Measurements from ENCODE around the gene GRAMD2B.
"Not testable (repeated sequence)": the region's sequence is repeated elsewhere in the genome, so short reads cannot be mapped to it uniquely, and the experiment has no call there.

Gene GRAMD2B, protein sequence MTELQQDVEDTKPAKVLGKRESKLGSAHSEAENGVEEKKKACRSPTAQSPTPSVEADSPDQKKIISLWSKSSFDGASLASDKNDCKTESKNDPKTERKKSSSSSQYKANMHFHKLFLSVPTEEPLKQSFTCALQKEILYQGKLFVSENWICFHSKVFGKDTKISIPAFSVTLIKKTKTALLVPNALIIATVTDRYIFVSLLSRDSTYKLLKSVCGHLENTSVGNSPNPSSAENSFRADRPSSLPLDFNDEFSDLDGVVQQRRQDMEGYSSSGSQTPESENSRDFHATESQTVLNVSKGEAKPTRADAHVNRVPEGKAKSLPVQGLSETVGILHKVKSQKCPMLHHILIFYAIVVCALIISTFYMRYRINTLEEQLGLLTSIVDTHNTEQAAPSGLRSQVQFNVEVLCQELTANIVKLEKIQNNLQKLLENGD

DNA sequence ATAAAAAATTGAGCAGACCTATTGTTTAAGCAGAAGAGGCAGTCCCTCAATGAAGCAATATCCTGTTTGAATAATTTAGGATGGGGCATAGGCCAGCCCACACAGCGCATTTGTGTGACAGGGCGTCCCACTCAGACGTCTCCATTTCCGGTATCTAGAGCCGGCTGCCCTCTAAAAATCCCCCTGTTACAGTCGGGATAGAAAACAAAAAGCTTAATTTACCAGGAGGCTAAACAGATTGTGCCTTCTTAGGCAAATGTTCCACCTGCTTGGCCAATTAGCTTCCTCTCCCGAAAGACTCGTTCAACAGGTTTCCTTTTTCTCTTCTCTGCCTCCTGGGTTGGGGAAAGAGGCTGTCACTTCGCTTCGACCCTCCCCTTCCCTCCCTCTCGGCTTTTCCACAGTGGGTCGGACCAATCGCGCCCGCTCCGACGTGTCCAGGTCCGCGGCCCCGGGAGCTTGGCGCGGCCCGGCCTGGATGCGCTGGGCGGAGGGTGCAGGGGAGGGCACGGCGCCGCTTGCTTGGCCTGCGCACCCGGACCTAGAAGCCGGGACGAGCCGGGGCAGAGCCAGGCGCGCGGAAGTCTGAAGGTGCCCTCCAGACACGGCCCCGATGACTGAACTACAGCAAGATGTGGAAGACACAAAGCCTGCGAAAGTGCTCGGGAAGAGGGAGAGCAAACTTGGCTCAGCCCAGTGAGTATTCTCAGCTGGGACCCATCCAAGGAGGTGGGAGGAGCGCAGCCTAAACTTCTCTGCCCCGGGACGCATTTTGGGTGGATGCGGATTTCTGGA lies at the start of gene GRAMD2B:
Gene GRAMD2B (plus strand): TSS at position 416 of the 795 bp plus-strand sequence. CDS start 198 bp downstream, at position 614.
- H3K27ac ChIP-seq (ENCODE audit: low read length) = peak within 1 kb of the TSS; percentile 90
- no peaks in the 10 kb centered on the region for H3K27me3 ChIP-seq (ENCODE audit: low read depth, low read length)
- H3K9me3 ChIP-seq (ENCODE audit: control insufficient read depth in 1 of 2, low read length in 2 of 2) = no peaks in the 10 kb centered on the region
- peaks cover 0 to 7% of the 10 kb centered on the region in 2 donors for H3K36me3 ChIP-seq (ENCODE audit: control insufficient read depth in 1 of 2, insufficient read depth in 2 of 2, low read length in 2 of 2)
- peak within 1 kb of the TSS; percentile 73 to 80 for H3K4me3 ChIP-seq (ENCODE audit: low read depth in 1 of 2, low read length in 2 of 2)
- H3K4me1 ChIP-seq (ENCODE audit: control insufficient read depth in 1 of 2, insufficient read depth in 2 of 2, low read length in 2 of 2) = peaks cover 0 to 14% of the 10 kb centered on the region in 2 donors

DNA sequence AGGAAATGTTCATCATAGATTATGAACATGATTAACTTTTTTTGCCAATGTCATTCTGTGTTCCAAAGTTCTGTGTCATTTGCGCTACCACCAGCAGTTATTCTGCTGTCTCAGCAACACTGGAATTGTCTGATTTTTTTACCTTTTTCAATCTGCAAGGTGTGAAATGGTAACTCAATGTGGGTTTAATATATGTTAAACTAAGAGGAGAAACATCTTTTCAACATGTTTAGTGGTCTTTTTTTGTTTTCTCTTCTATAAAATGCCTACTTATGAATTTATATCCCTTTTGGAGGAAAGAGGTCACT lies 49.1 kb upstream of the GRAMD2B start:
- H3K27ac ChIP-seq (ENCODE audit: low read length) = no peak overlapping the region
- no peaks in the 10 kb centered on the region for H3K9me3 ChIP-seq (ENCODE audit: control insufficient read depth in 1 of 2, low read length in 2 of 2)
- H3K4me3 ChIP-seq (ENCODE audit: low read depth in 1 of 2, low read length in 2 of 2) = no peak overlapping the region
- no peaks in the 10 kb centered on the region for H3K4me1 ChIP-seq (ENCODE audit: control insufficient read depth in 1 of 2, insufficient read depth in 2 of 2, low read length in 2 of 2)
- no peaks in the 10 kb centered on the region for H3K27me3 ChIP-seq (ENCODE audit: low read depth, low read length)
- H3K36me3 ChIP-seq (ENCODE audit: control insufficient read depth in 1 of 2, insufficient read depth in 2 of 2, low read length in 2 of 2) = no peaks in the 10 kb centered on the region

DNA sequence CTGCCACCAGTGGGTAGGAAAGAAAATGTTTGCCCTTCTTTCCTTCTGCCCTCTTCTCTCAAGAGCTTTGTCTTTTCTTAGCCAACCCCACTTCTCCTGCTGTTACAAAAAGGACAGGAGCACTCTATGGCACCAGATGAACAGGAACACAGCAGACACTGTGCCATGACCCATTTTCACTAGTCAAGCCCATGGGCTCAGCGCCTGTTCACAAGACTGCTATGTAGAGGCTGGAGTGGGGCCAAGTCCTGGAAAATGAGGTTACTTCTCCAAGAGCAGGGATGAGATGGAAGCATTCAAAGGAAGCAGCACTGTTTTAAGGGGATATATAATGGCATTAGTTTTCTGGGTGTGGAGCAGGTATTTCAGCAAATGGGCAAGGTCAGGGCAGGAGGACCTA lies 46.8 kb upstream of the GRAMD2B start:
- Histone ChIP-seq H3K27me3 (ENCODE audit: low read depth, low read length) (no peaks in the 10 kb centered on the region), H3K4me1 (ENCODE audit: control insufficient read depth in 1 of 2, insufficient read depth in 2 of 2, low read length in 2 of 2) (no peaks in the 10 kb centered on the region), H3K36me3 (ENCODE audit: control insufficient read depth in 1 of 2, insufficient read depth in 2 of 2, low read length in 2 of 2) (no peaks in the 10 kb centered on the region), H3K4me3 (ENCODE audit: low read depth in 1 of 2, low read length in 2 of 2) (no peak overlapping the region), H3K9me3 (ENCODE audit: control insufficient read depth in 1 of 2, low read length in 2 of 2) (no peaks in the 10 kb centered on the region), H3K27ac (ENCODE audit: low read length) (no peak overlapping the region)

DNA sequence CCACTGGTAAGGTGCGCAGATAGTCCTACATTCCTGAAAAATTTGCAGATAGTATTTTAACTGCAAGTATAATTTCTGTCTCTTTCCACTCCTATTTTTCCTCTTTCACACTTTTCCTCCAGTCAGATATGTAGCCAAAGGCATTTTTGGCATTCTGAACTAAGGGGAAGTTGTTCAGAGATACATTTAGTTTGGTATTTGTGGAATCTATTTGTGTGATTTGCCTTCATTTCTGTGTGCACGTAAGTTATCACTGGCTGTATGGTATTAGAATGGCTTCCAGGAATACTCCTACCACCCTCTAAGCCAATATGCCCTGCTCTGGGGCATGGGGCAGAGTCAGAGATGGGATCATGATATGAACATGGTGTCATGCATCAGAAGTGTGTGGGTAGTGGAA lies 45.8 kb upstream of the GRAMD2B start:
- H3K36me3 ChIP-seq (ENCODE audit: control insufficient read depth in 1 of 2, insufficient read depth in 2 of 2, low read length in 2 of 2) = no peaks in the 10 kb centered on the region
- no peaks in the 10 kb centered on the region for H3K27me3 ChIP-seq (ENCODE audit: low read depth, low read length)
- no peak overlapping the region for H3K27ac ChIP-seq (ENCODE audit: low read length)
- H3K9me3 ChIP-seq (ENCODE audit: control insufficient read depth in 1 of 2, low read length in 2 of 2) = no peaks in the 10 kb centered on the region
- no peaks in the 10 kb centered on the region for H3K4me1 ChIP-seq (ENCODE audit: control insufficient read depth in 1 of 2, insufficient read depth in 2 of 2, low read length in 2 of 2)
- H3K4me3 ChIP-seq (ENCODE audit: low read depth in 1 of 2, low read length in 2 of 2) = no peak overlapping the region

DNA sequence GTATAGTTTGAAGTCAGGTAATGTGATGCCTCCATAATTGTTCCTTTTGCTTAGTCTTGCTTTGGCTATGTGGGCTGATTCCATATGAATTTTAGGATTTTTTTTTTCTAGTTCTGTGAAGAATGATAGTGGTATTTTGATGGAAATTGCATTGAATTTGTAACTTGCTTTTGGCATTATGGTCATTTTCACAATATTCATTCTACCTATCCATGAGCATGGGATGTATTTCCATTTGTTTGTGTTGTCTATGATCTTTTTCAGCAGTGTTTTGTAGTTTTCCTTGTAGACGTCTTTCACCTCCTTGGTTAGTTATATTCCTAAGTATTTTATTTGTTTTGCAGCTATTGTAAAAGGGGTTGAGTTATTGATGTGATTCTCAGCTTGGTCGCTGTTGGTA lies 42.9 kb upstream of the GRAMD2B start:
- not testable (repeated sequence) for H3K36me3 ChIP-seq (ENCODE audit: control insufficient read depth in 1 of 2, insufficient read depth in 2 of 2, low read length in 2 of 2); H3K27me3 ChIP-seq (ENCODE audit: low read depth, low read length); H3K9me3 ChIP-seq (ENCODE audit: control insufficient read depth in 1 of 2, low read length in 2 of 2); H3K27ac ChIP-seq (ENCODE audit: low read length); H3K4me3 ChIP-seq (ENCODE audit: low read depth in 1 of 2, low read length in 2 of 2); H3K4me1 ChIP-seq (ENCODE audit: control insufficient read depth in 1 of 2, insufficient read depth in 2 of 2, low read length in 2 of 2)

DNA sequence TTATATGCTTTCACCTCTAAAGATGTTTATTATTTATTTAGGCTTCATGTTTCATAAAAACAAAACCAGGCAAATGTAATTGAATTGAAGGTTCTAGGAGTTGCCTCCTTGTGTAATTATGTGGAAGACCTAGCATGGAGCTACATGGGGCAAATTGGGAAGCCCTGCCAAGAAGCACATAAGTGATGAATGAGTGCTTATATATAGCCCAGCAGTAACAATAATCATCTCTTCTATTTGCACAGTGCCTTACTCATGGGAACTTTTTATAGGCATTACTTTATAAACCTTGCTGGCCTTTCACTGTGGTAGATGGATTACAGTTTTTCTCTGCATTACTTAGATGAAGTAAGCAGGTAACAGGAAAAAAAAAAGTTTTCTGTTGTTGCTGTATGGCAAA lies 40.0 kb upstream of the GRAMD2B start:
- Histone ChIP-seq H3K36me3 (ENCODE audit: control insufficient read depth in 1 of 2, insufficient read depth in 2 of 2, low read length in 2 of 2) (no peaks in the 10 kb centered on the region), H3K27ac (ENCODE audit: low read length) (peak overlapping the region; percentile 28), H3K9me3 (ENCODE audit: control insufficient read depth in 1 of 2, low read length in 2 of 2) (no peaks in the 10 kb centered on the region), H3K27me3 (ENCODE audit: low read depth, low read length) (no peaks in the 10 kb centered on the region), H3K4me1 (ENCODE audit: control insufficient read depth in 1 of 2, insufficient read depth in 2 of 2, low read length in 2 of 2) (peaks cover 5 to 12% of the 10 kb centered on the region in 2 donors), H3K4me3 (ENCODE audit: low read depth in 1 of 2, low read length in 2 of 2) (no peak overlapping the region)

DNA sequence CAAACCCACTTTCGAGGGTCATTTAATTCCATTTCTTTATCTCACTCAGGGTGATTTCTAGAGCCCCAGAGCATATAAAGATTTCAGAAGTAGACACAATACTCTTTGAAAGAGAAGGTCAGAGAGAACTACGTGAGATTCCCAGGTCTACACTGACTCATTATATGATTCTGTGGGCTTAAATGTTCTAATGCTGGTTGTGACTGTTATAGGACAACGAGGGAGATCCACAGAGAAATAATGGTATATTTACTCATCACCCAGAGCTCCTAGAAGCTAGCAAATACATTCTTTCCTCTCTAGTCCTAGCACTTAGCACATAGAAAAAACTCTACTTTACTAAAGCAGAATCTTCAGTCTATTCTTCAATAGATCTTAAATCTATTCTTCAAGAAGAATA lies 39.4 kb upstream of the GRAMD2B start:
- peak overlapping the region; percentile 28 for H3K27ac ChIP-seq (ENCODE audit: low read length)
- no peak overlapping the region for H3K4me3 ChIP-seq (ENCODE audit: low read depth in 1 of 2, low read length in 2 of 2)
- H3K4me1 ChIP-seq (ENCODE audit: control insufficient read depth in 1 of 2, insufficient read depth in 2 of 2, low read length in 2 of 2) = peaks cover 5 to 12% of the 10 kb centered on the region in 2 donors

DNA sequence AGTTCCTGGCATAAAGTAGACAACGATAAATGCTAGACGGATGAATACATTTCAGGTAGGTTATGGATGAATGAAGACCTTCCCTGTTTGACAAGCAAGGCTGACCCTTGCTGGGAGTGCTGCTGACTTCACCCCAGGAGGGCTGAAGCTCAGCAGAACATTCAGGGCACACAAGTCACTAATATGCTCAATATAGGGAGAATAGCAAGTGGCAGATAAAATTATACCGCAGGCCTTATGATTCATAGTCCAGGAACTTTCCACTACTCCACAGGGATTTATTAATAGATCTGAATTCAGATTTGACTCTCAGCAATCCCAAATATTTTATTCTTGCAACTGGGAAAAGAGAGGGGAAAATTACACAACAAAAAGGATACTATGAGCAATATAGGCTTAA lies 38.2 kb upstream of the GRAMD2B start:
- Histone ChIP-seq H3K9me3 (ENCODE audit: control insufficient read depth in 1 of 2, low read length in 2 of 2) (no peaks in the 10 kb centered on the region), H3K4me1 (ENCODE audit: control insufficient read depth in 1 of 2, insufficient read depth in 2 of 2, low read length in 2 of 2) (peaks cover 5 to 12% of the 10 kb centered on the region in 2 donors), H3K4me3 (ENCODE audit: low read depth in 1 of 2, low read length in 2 of 2) (no peak overlapping the region), H3K27ac (ENCODE audit: low read length) (peak overlapping the region; percentile 76), H3K27me3 (ENCODE audit: low read depth, low read length) (no peaks in the 10 kb centered on the region), H3K36me3 (ENCODE audit: control insufficient read depth in 1 of 2, insufficient read depth in 2 of 2, low read length in 2 of 2) (no peaks in the 10 kb centered on the region)

More for the DNA sequence above, 39.4 kb upstream of the GRAMD2B start:
- no peaks in the 10 kb centered on the region for H3K27me3 ChIP-seq (ENCODE audit: low read depth, low read length)
- H3K36me3 ChIP-seq (ENCODE audit: control insufficient read depth in 1 of 2, insufficient read depth in 2 of 2, low read length in 2 of 2) = no peaks in the 10 kb centered on the region
- no peaks in the 10 kb centered on the region for H3K9me3 ChIP-seq (ENCODE audit: control insufficient read depth in 1 of 2, low read length in 2 of 2)

DNA sequence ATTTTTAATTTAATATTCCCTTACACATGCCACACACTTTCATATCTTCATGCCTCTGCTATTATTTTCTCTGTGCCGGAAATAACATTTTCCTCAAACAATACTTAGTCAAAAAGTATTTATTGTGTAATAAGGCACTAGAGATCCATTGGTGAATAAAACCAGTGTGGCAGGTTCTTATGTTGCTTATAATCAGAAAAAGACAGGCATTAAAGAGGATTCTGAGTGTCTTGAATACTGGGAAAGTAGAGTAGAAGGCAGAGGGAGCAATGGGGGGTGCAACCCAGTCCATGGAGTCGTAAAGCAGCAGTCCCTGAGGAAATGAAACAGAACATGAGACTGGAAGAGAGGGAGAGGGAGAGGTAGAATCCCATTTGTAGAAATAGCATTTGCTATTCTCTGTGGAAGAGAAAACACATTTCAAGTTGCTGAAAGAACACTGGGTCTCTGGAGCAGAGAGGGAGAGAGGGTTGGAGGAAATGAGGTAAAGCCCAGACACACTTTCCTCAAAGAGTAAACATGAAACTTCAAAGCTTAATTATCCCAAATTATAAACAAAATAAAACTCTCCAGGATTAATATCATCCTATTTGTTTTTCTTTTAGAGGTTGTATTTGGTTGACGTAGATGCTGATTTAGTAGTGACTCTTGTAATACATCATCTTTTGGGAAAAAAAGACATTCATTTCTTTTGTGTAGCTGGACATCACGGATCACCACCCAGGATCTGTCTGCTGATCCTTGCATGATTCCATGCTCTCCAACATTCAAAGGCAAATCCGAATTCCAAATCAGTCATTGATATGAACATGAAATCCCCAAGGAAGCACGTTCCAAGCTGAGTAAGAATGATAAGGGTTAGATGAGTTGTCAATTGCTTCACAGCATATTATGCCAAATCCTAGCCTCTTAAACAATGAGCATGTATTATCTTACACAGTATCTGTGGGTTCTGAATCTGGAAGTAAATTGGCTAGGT lies 37.4 kb upstream of the GRAMD2B start:
- no peaks in the 10 kb centered on the region for H3K27me3 ChIP-seq (ENCODE audit: low read depth, low read length)
- H3K4me1 ChIP-seq (ENCODE audit: control insufficient read depth in 1 of 2, insufficient read depth in 2 of 2, low read length in 2 of 2) = peaks cover 5 to 12% of the 10 kb centered on the region in 2 donors
- no peaks in the 10 kb centered on the region for H3K9me3 ChIP-seq (ENCODE audit: control insufficient read depth in 1 of 2, low read length in 2 of 2)
- no peak overlapping the region for H3K4me3 ChIP-seq (ENCODE audit: low read depth in 1 of 2, low read length in 2 of 2)
- no peaks in the 10 kb centered on the region for H3K36me3 ChIP-seq (ENCODE audit: control insufficient read depth in 1 of 2, insufficient read depth in 2 of 2, low read length in 2 of 2)
- no peak overlapping the region for H3K27ac ChIP-seq (ENCODE audit: low read length)

DNA sequence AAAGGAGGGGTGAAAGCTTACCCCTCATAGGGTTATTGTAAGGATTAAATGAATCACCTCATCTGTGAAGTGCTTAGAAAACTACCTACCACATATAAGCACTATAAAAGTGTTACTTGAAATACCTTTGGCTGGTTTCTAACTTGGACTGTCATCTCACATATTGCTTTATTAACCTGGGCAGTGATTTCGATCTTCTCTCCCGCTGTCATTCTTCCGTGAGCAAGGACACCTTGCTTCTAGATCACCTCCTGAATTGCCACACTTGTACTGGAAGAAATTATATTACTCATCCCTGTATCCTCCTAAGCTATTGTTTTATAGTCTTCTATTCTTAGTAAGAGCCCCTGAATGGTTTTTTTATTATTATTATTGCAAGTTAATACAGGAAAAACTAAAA lies 34.0 kb upstream of the GRAMD2B start:
- H3K4me3 ChIP-seq (ENCODE audit: low read depth in 1 of 2, low read length in 2 of 2) = no peak overlapping the region
- H3K9me3 ChIP-seq (ENCODE audit: control insufficient read depth in 1 of 2, low read length in 2 of 2) = no peaks in the 10 kb centered on the region
- no peak overlapping the region for H3K27ac ChIP-seq (ENCODE audit: low read length)
- peaks cover 5 to 10% of the 10 kb centered on the region in 2 donors for H3K4me1 ChIP-seq (ENCODE audit: control insufficient read depth in 1 of 2, insufficient read depth in 2 of 2, low read length in 2 of 2)
- no peaks in the 10 kb centered on the region for H3K27me3 ChIP-seq (ENCODE audit: low read depth, low read length)
- no peaks in the 10 kb centered on the region for H3K36me3 ChIP-seq (ENCODE audit: control insufficient read depth in 1 of 2, insufficient read depth in 2 of 2, low read length in 2 of 2)

DNA sequence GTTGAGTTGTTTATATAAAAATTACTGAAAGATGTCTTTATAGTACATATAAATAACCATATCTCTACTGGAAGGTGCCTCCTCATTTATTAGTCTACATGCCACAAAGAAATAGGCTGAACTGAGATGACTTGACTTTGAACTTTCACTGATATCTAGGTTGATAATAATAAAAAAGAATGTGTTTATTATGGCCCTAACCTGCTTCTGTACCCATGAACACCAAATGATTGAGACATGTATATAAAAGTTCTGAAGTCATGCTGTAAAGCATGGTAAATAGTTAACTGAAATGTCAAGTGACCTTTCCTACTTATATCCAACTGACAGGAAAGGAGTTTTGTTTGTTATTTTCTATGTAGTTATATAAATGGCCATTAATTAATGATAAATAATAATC lies 33.2 kb upstream of the GRAMD2B start:
- no peaks in the 10 kb centered on the region for H3K27me3 ChIP-seq (ENCODE audit: low read depth, low read length)
- H3K4me1 ChIP-seq (ENCODE audit: control insufficient read depth in 1 of 2, insufficient read depth in 2 of 2, low read length in 2 of 2) = peaks cover 0 to 8% of the 10 kb centered on the region in 2 donors
- no peak overlapping the region for H3K4me3 ChIP-seq (ENCODE audit: low read depth in 1 of 2, low read length in 2 of 2)
- H3K27ac ChIP-seq (ENCODE audit: low read length) = no peak overlapping the region
- H3K9me3 ChIP-seq (ENCODE audit: control insufficient read depth in 1 of 2, low read length in 2 of 2) = no peaks in the 10 kb centered on the region
- H3K36me3 ChIP-seq (ENCODE audit: control insufficient read depth in 1 of 2, insufficient read depth in 2 of 2, low read length in 2 of 2) = no peaks in the 10 kb centered on the region
